ENCODE results near the gene MPI. TPM values are rescaled to one million over a fixed set of nuclear protein-coding genes. Genes with fewer than 3 reads are reported as not detected.

MPI gene
- total and polyA plus RNA-seq, 2 of the 8 experiments (the other 6 are each of a cell fraction or from before 2014, with no cell fraction given), result 31.0 to 74.8 TPM

DNA sequence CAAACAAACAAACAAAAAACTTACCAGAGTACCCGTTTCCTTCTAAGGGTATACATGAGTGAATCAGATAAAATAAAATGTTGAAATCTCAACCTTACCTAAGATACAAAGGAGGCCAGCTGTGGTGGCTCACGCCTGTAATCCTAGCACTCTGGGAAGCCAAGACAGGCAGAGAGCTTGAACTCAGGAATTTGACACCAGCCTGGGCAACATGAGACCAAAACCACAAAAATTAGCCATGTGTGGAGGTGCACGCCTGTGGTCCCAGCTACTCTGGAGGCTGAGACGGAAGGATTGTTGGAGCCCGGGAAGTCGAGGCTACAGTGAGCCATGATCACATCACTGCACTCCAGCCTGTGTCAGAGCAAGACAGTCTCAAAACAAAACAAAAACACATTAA lies 27.8 kb downstream of the MPI start:
- Histone ChIP-seq H3K4ac (replicated peaks; ENCODE audit: insufficient read length, low read depth, low read length) (no peak overlapping the region), H3K23me2 (ENCODE audit: low read depth, low read length) (no peaks in the 10 kb centered on the region), H3K18ac (ENCODE audit: extremely low read depth, low read length) (no peak overlapping the region), H2BK120ac (replicated peaks; ENCODE audit: low read depth, low read length) (no peak overlapping the region), H2BK5ac (ENCODE audit: low read depth, low read length) (no peak overlapping the region), H3K4me1 (replicated peaks in 1 of 4; ENCODE audit: control insufficient read depth in 3 of 4, insufficient read depth in 4 of 4, low read length in 3 of 4) (no peaks in the 10 kb centered on the region), H3K79me2 (ENCODE audit: control insufficient read depth in 1 of 2, insufficient read depth in 2 of 2, low read length in 2 of 2) (no peaks in the 10 kb centered on the region), H2BK12ac (ENCODE audit: low read depth, low read length) (no peak overlapping the region), H2AK5ac (ENCODE audit: low read depth, low read length) (no peak overlapping the region), H3K23ac (ENCODE audit: insufficient read length) (no peak overlapping the region), H3K36me3 (ENCODE audit: control insufficient read depth in 2 of 4, insufficient read depth in 4 of 4, low read length in 3 of 4) (peaks cover 22 to 79% (median 50%) of the 10 kb centered on the region in 4 experiments), H3K4me3 (ENCODE audit: extremely low read depth in 1 of 4, insufficient read depth in 2 of 4, low read depth in 3 of 4, low read length in 4 of 4) (no peak overlapping the region), H3K56ac (replicated peaks; ENCODE audit: insufficient read length, low read depth, low read length) (no peak overlapping the region), H4K8ac (ENCODE audit: extremely low read depth, insufficient read depth, low read length) (no peak overlapping the region), H3K9me3 (ENCODE audit: insufficient read depth in 2 of 2, low read depth in 1 of 2, low read length in 1 of 2) (no peaks in the 10 kb centered on the region), H2BK15ac (ENCODE audit: low read length) (no peak overlapping the region), H3K14ac (ENCODE audit: insufficient read length) (no peak overlapping the region), H3K9ac (replicated peaks in 1 of 4; ENCODE audit: extremely low read depth in 1 of 4, low read depth in 3 of 4, low read length in 3 of 4) (no peak overlapping the region), H4K91ac (replicated peaks; ENCODE audit: insufficient read length, low read length) (no peak overlapping the region), H3K27ac (ENCODE audit: low read depth, low read length) (no peak overlapping the region), H3K27me3 (replicated peaks in 1 of 4; ENCODE audit: control insufficient read depth in 3 of 4, extremely low read depth in 1 of 4, insufficient read depth in 3 of 4, low read length in 3 of 4) (no peaks in the 10 kb centered on the region), H2BK20ac (ENCODE audit: low read length) (no peak overlapping the region), H3K79me1 (ENCODE audit: low read depth, low read length) (no peaks in the 10 kb centered on the region), H3K4me2 (ENCODE audit: insufficient read depth in 1 of 2, low read depth in 2 of 2, low read length in 2 of 2) (no peak overlapping the region), H4K20me1 (replicated peaks in 1 of 2; ENCODE audit: control insufficient read depth in 1 of 2, insufficient read depth in 2 of 2, low read length in 2 of 2) (peaks cover 0 to 4% of the 10 kb centered on the region in 2 experiments), H2AFZ (ENCODE audit: low read length) (no peak overlapping the region), H4K5ac (ENCODE audit: insufficient read length, low read depth, low read length) (no peak overlapping the region)
- 93% methylated on average over 6 of the region's 6 CpGs; no CpG with 5 or more reads in 1 of the 2 experiments for WGBS, 2 experiments (ENCODE audit: extremely low coverage in 1 of 2, insufficient coverage in 1 of 2, insufficient read length in 1 of 2, insufficient replicate concordance in 2 of 2, low coverage in 1 of 2, low lambda C conversion rate in 2 of 2, missing lambda C conversion rate in 1 of 2)
- no peak for DNase-seq (ENCODE audit: low read depth in 1 of 2, low spot score in 2 of 2)
- FAIRE-seq, result no peak
- CTCF ChIA-PET (ENCODE audit: partially characterized antibody), result interaction anchor here (1.1 to 2.3 kb wide), 4 partner anchors 15 to 74 kb away, joined by 4 to 8 read pairs (median 7); no protein-coding TSS in a partner anchor
- POLR2A ChIA-PET (ENCODE audit: partially characterized antibody), result interaction anchor here (1.0 to 10.9 kb wide), 3 partner anchors 12 to 21 kb away, joined by 4 to 84 read pairs (median 19); partner anchors contain the start of genes COX5A and FAM219B
- no peak for TF ChIP-seq EP300 (IDR thresholded peaks at IDR 0.05; ENCODE audit: borderline replicate concordance in 1 of 2, low read depth in 2 of 2, low read length in 2 of 2)
- TF ChIP-seq SAP30 (IDR thresholded peaks at IDR 0.05; ENCODE audit: insufficient read depth, insufficient replicate concordance, low read length), result no peak
- no peak for TF ChIP-seq JUND (IDR thresholded peaks at IDR 0.05; ENCODE audit: low read length)
- no peak for TF ChIP-seq GABPA (IDR thresholded peaks at IDR 0.05; ENCODE audit: borderline replicate concordance, insufficient read depth, low read length)
- no peak for TF ChIP-seq CBX5 (IDR thresholded peaks at IDR 0.05; ENCODE audit: low read depth, low read length)
- no peak for TF ChIP-seq SUZ12 (IDR thresholded peaks at IDR 0.05; ENCODE audit: low read length)
- TF ChIP-seq TBP (IDR thresholded peaks at IDR 0.05; ENCODE audit: low read depth, low read length), result no peak
- TF ChIP-seq RAD21 (IDR thresholded peaks at IDR 0.05 in 1 of 2, conservative IDR thresholded peaks at IDR 0.05 in 1 of 2; ENCODE audit: low read depth in 2 of 2, low read length in 2 of 2), result no peak
- TF ChIP-seq YY1 (IDR thresholded peaks at IDR 0.05; ENCODE audit: low read depth, low read length), result no peak
- no peak for TF ChIP-seq SIRT6 (IDR thresholded peaks at IDR 0.05; ENCODE audit: low read length)
- TF ChIP-seq, protein P1, sequence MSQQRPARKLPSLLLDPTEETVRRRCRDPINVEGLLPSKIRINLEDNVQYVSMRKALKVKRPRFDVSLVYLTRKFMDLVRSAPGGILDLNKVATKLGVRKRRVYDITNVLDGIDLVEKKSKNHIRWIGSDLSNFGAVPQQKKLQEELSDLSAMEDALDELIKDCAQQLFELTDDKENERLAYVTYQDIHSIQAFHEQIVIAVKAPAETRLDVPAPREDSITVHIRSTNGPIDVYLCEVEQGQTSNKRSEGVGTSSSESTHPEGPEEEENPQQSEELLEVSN (IDR thresholded peaks at IDR 0.05), result no peak
- no peak for TF ChIP-seq TAF7 (optimal IDR thresholded peaks at IDR 0.05; ENCODE audit: borderline replicate concordance, low read depth, low read length)
- TF ChIP-seq PHF8 (conservative IDR thresholded peaks at IDR 0.05; ENCODE audit: low read depth, low read length), result no peak
